ENCODE data around the gene CHRNB1. TPM values are rescaled to one million over a fixed set of nuclear protein-coding genes. Genes with fewer than 3 reads are reported as not detected.

Gene CHRNB1
- total RNA-seq, 4 donors from 2014 or later, result 3.0 to 10.9 (median 7.4) TPM

- ATAC-seq (ENCODE audit: low FRiP score) (no peak), DNase-seq (ENCODE audit: low spot score) (no peak)
- TF ChIP-seq, protein P1, sequence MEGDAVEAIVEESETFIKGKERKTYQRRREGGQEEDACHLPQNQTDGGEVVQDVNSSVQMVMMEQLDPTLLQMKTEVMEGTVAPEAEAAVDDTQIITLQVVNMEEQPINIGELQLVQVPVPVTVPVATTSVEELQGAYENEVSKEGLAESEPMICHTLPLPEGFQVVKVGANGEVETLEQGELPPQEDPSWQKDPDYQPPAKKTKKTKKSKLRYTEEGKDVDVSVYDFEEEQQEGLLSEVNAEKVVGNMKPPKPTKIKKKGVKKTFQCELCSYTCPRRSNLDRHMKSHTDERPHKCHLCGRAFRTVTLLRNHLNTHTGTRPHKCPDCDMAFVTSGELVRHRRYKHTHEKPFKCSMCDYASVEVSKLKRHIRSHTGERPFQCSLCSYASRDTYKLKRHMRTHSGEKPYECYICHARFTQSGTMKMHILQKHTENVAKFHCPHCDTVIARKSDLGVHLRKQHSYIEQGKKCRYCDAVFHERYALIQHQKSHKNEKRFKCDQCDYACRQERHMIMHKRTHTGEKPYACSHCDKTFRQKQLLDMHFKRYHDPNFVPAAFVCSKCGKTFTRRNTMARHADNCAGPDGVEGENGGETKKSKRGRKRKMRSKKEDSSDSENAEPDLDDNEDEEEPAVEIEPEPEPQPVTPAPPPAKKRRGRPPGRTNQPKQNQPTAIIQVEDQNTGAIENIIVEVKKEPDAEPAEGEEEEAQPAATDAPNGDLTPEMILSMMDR (IDR thresholded peaks at IDR 0.05), result no peak
Measured at GRCh38 chr17:7408863-7409262, 36.0 kb upstream of the CHRNB1 start.

- no peak for ATAC-seq (ENCODE audit: low FRiP score)
- DNase-seq (ENCODE audit: low spot score), result no peak
- TF ChIP-seq, protein P1 (IDR thresholded peaks at IDR 0.05), result no peak
Measured at GRCh38 chr17:7409716-7410115, 35.1 kb upstream of the CHRNB1 start.

DNA sequence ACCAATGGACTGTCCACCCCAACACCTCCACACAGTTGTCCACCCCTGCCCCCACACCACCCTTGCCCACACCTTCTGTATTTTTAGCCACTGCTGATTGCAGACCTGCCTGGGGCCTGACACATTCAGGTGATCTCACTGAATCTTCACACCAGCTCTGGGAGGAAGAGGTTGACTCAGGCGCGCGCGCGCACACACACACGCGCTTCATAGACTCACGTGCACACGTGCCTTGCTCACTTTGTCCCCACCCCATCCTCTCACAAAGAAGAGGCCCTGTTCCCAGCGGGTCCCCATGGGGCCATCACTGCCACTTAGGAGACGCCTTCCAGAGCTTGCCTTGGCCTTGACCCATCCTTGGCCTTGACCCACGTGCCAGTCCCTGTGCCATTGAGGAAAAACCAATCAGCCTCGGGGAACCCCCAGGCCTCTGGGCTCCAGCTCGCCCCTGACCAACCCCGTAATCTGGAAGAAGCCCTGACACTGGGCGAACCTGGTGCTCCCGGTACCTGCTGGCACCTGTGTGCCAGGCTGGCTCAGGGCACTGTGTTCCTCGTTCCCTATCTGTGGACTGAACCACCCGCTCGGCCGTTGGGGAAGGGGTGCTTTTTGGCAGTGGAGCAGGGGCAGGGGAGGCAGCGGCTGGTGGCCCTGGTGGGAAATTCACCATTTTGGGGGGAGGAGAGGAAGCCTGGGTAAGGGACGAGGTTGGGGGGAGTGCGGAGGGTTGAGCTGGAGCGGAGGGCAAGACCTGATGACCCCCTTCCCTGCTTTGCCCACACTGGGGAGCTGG lies 34.0 kb upstream of the CHRNB1 start:
- TF ChIP-seq, protein P1 (IDR thresholded peaks at IDR 0.05), result no peak
- DNase-seq (ENCODE audit: low spot score) (no peak), ATAC-seq (ENCODE audit: low FRiP score) (no peak)

- TF ChIP-seq, protein P1 (IDR thresholded peaks at IDR 0.05), result no peak
- DNase-seq (ENCODE audit: low spot score) (no peak), ATAC-seq (ENCODE audit: low FRiP score) (no peak)
Measured at GRCh38 chr17:7411427-7411750, 33.5 kb upstream of the CHRNB1 start.

- TF ChIP-seq, protein P1 (IDR thresholded peaks at IDR 0.05), result no peak
- ATAC-seq (ENCODE audit: low FRiP score), result peak; percentile 41
- DNase-seq (ENCODE audit: low spot score), result no peak
Measured at GRCh38 chr17:7413346-7413985, 31.4 kb upstream of the CHRNB1 start.

DNA sequence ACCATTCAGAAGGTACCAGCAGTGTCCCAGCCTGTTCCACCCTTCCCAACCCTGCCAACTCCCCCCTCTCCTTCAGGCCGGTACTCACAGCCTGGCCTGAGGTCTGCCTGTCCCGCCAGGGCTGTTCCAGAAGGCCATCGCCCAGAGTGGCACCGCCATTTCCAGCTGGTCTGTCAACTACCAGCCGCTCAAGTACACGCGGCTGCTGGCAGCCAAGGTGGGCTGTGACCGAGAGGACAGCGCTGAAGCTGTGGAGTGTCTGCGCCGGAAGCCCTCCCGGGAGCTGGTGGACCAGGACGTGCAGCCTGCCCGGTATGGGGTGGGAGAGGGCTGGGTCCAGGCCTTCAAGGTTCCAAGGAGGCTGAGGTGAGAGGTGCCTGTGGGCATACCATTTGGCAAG lies 30.0 kb upstream of the CHRNB1 start:
- no peak for DNase-seq (ENCODE audit: low spot score)
- TF ChIP-seq, protein P1 (IDR thresholded peaks at IDR 0.05), result no peak
- ATAC-seq (ENCODE audit: low FRiP score), result no peak

DNA sequence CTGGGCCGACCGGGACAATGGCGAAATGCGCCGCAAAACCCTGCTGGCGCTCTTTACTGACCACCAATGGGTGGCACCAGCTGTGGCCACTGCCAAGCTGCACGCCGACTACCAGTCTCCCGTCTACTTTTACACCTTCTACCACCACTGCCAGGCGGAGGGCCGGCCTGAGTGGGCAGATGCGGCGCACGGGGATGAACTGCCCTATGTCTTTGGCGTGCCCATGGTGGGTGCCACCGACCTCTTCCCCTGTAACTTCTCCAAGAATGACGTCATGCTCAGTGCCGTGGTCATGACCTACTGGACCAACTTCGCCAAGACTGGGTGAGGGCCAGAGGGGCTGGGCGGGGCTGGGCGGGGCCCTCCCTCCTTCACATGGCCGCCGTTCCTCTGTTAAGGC lies 29.1 kb upstream of the CHRNB1 start:
- ATAC-seq (ENCODE audit: low FRiP score), result no peak
- TF ChIP-seq, protein P1 (IDR thresholded peaks at IDR 0.05), result no peak
- DNase-seq (ENCODE audit: low spot score), result no peak

Measured in omental fat pad (tissue), 4 donors.